Measurements from ENCODE around the gene GRID2IP.

DNA sequence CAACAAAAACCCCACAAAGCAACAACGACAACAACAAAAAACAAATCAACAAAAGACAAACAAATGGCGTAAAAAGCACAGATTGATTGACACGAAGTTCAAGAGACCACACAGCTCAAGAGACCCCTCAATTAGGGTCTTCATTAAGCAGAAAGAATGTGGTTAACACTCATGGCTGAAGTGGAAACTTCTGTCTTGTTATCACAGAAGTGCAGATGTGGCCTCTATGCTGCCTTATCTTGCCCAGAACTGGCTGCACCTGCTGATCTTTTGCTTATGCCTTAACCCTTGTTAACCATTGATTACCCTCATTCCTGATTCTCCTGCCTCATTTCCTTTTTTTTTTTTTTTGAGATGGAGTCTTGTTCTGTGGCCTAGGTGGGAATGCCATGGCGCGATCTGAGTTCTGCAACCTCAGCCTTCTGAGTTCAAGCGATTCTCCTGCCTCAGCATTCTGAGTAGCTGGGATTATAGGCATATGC lies 100.0 kb downstream of the GRID2IP start:
- TF ChIP-seq, protein P1, sequence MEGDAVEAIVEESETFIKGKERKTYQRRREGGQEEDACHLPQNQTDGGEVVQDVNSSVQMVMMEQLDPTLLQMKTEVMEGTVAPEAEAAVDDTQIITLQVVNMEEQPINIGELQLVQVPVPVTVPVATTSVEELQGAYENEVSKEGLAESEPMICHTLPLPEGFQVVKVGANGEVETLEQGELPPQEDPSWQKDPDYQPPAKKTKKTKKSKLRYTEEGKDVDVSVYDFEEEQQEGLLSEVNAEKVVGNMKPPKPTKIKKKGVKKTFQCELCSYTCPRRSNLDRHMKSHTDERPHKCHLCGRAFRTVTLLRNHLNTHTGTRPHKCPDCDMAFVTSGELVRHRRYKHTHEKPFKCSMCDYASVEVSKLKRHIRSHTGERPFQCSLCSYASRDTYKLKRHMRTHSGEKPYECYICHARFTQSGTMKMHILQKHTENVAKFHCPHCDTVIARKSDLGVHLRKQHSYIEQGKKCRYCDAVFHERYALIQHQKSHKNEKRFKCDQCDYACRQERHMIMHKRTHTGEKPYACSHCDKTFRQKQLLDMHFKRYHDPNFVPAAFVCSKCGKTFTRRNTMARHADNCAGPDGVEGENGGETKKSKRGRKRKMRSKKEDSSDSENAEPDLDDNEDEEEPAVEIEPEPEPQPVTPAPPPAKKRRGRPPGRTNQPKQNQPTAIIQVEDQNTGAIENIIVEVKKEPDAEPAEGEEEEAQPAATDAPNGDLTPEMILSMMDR (IDR thresholded peaks at IDR 0.05) = no peak
- TF ChIP-seq EZH2 (IDR thresholded peaks at IDR 0.05) (no peak), EZH2phosphoT487 (IDR thresholded peaks at IDR 0.05) (no peak)
